HuH-7.5 (cell line): ENCODE data around the gene CALHM4.

ENCODE experiments used
- DNase-seq: peaks from one replicate; pipeline ENCODE4 v3.0.0; 2011; ENCODE audit warnings: low spot score

The CALHM4 gene

GRCh38 chr6:116553451-116553850 lies at the start of gene CALHM4:
CALHM4 (plus strand) TSS chr6:116553751; CDS start chr6:116553794, 43 bp downstream.
- DNase-seq: no peak

GRCh38 chr6:116507324-116507723 lies 46.2 kb upstream of the CALHM4 start:
- DNase-seq: no peak

GRCh38 chr6:116508527-116508926 lies 45.0 kb upstream of the CALHM4 start:
- no peak for DNase-seq

GRCh38 chr6:116511424-116512110 lies 42.0 kb upstream of the CALHM4 start, which contains the start of gene CALHM5:
CALHM5 (plus strand) TSS chr6:116511639; CDS start chr6:116511697, 58 bp downstream.
- no peak for DNase-seq

- no peak for DNase-seq
These were observed 41.4 kb upstream of the CALHM4 start for GRCh38 chr6:116512111-116512559.

- no peak for DNase-seq
These were observed 40.8 kb upstream of the CALHM4 start for GRCh38 chr6:116512734-116513133.

GRCh38 chr6:116513224-116513875 lies 40.2 kb upstream of the CALHM4 start:
- DNase-seq: no peak

- DNase-seq: no peak
These were observed 39.4 kb upstream of the CALHM4 start for GRCh38 chr6:116514111-116514510.

GRCh38 chr6:116515141-116515540 lies 38.4 kb upstream of the CALHM4 start:
- DNase-seq: no peak

- no peak for DNase-seq
These were observed 34.8 kb upstream of the CALHM4 start for GRCh38 chr6:116518621-116519368.

GRCh38 chr6:116522896-116523295 lies 30.7 kb upstream of the CALHM4 start:
- DNase-seq: no peak

- DNase-seq: no peak
These were observed 29.3 kb upstream of the CALHM4 start for GRCh38 chr6:116524236-116524635.

GRCh38 chr6:116528133-116528532 lies 25.4 kb upstream of the CALHM4 start:
- DNase-seq: no peak

GRCh38 chr6:116528780-116529179 lies 24.8 kb upstream of the CALHM4 start:
- no peak for DNase-seq

- DNase-seq: no peak
These were observed 23.9 kb upstream of the CALHM4 start for GRCh38 chr6:116529466-116530290.

- DNase-seq: no peak
These were observed 23.1 kb upstream of the CALHM4 start for GRCh38 chr6:116530436-116530835.

- no peak for DNase-seq
These were observed 21.6 kb upstream of the CALHM4 start for GRCh38 chr6:116531675-116532570.

GRCh38 chr6:116533233-116533957 lies 20.2 kb upstream of the CALHM4 start:
- DNase-seq: no peak

- DNase-seq: no peak
These were observed 18.4 kb upstream of the CALHM4 start for GRCh38 chr6:116535109-116535508.

- peak; percentile 18 for DNase-seq
These were observed 17.3 kb upstream of the CALHM4 start for GRCh38 chr6:116536216-116536621.
